Cerebellar nuclear complex (tissue), 1 donor: Measurements from ENCODE around the gene TMEM63A.
"Not testable (repeated sequence)": the region's sequence is repeated elsewhere in the genome, so short reads cannot be mapped to it uniquely, and the experiment has no call there.

Experiments used
- DNase-seq, 2 experiments: peaks; one replicate each; lab custom pipeline; 2025; lab: John Stamatoyannopoulos, UW

Gene TMEM63A

DNA sequence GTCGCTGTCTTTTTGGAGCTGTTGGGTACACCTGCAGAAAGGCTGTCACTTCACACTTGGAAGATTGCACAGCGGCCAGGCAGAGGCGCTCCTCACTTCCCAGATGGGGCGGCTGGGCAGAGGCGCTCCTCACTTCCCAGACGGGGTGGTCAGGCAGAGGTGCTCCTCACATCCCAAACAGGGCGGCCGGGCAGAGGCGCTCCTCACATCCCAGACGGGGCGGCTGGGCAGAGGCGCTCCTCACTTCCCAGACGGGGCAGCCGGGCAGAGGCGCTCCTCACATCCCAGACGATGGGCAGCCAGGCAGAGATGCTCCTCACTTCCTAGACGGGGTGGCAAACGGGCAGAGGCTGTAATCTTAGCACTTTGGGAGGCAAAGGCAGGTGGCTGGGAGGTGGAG lies 86.1 kb downstream of the TMEM63A start:
- not testable (repeated sequence) for DNase-seq
